ENCODE results near the gene TUBAL3. TPM values are rescaled to one million over a fixed set of nuclear protein-coding genes. Genes with fewer than 3 reads are reported as not detected.

The TUBAL3 gene
- polyA plus RNA-seq, 1 donor (not counting 4 experiments of a cell fraction or from before 2014, with no cell fraction given), result 2.6 TPM

GRCh38 chr10:5418584-5418983 lies 14.0 kb upstream of the TUBAL3 start:
- FAIRE-seq (no peak), DNase-seq (ENCODE audit: low read depth, low spot score) (no peak)
- dilution Hi-C loops (cut with MboI; ENCODE audit: extremely low pct_ligation_motif_present, low sequenced_read_pairs), result no loop called here
- Histone ChIP-seq H3K79me2 (ENCODE audit: control insufficient read depth, insufficient read depth, low read length) (peaks cover 95% of the 10 kb centered on the region), H3K27me3 (ENCODE audit: control insufficient read depth, extremely low read depth, insufficient read depth, low read length) (no peaks in the 10 kb centered on the region), H3K9ac (ENCODE audit: control insufficient read depth, extremely low read depth, insufficient read depth, low read length) (no peak overlapping the region), H3K9me3 (ENCODE audit: control insufficient read depth, low read depth, low read length) (no peaks in the 10 kb centered on the region), H2AFZ (ENCODE audit: control insufficient read depth, low read length) (no peak overlapping the region), H3K9me1 (ENCODE audit: control insufficient read depth, extremely low read depth, insufficient read depth, low read length) (no peaks in the 10 kb centered on the region), H4K20me1 (ENCODE audit: control insufficient read depth, extremely low read depth, insufficient read depth, low read length) (no peaks in the 10 kb centered on the region), H3K4me3 (ENCODE audit: control insufficient read depth in 2 of 3, extremely low read depth in 1 of 3, insufficient read depth in 2 of 3, low read depth in 1 of 3, low read length in 3 of 3) (no peak overlapping the region), H3K27ac (ENCODE audit: control insufficient read depth, insufficient read depth, low read length) (no peak overlapping the region), H3K36me3 (ENCODE audit: control insufficient read depth in 2 of 2, extremely low read depth in 1 of 2, insufficient read depth in 2 of 2, low read length in 2 of 2) (no peaks in the 10 kb centered on the region), H3K4me2 (ENCODE audit: control insufficient read depth, extremely low read depth, insufficient read depth, low read depth, low read length) (no peak overlapping the region), H3K4me1 (ENCODE audit: control insufficient read depth, extremely low read depth, insufficient read depth, low read length) (peaks cover 11% of the 10 kb centered on the region)
- TF ChIP-seq CTCF (optimal IDR thresholded peaks at IDR 0.05 in 1 of 3, IDR thresholded peaks at IDR 0.05 in 1 of 3, conservative IDR thresholded peaks at IDR 0.05 in 1 of 3; ENCODE audit: extremely low read depth in 1 of 3, insufficient read depth in 2 of 3, low read length in 3 of 3), result no peak
- TF ChIP-seq EZH2 (IDR thresholded peaks at IDR 0.05; ENCODE audit: low read length), result no peak

GRCh38 chr10:5416981-5417380 lies 12.4 kb upstream of the TUBAL3 start:
- TF ChIP-seq CTCF (optimal IDR thresholded peaks at IDR 0.05 in 1 of 3, IDR thresholded peaks at IDR 0.05 in 1 of 3, conservative IDR thresholded peaks at IDR 0.05 in 1 of 3; ENCODE audit: extremely low read depth in 1 of 3, insufficient read depth in 2 of 3, low read length in 3 of 3), result no peak
- TF ChIP-seq EZH2 (IDR thresholded peaks at IDR 0.05; ENCODE audit: low read length), result no peak
- peaks cover 17% of the 10 kb centered on the region for H3K4me1 ChIP-seq (ENCODE audit: control insufficient read depth, extremely low read depth, insufficient read depth, low read length)
- no peaks in the 10 kb centered on the region for H3K9me3 ChIP-seq (ENCODE audit: control insufficient read depth, low read depth, low read length)
- FAIRE-seq (no peak), DNase-seq (ENCODE audit: low read depth, low spot score) (no peak)
- no peak overlapping the region for H3K4me2 ChIP-seq (ENCODE audit: control insufficient read depth, extremely low read depth, insufficient read depth, low read depth, low read length)
- H3K27ac ChIP-seq (ENCODE audit: control insufficient read depth, insufficient read depth, low read length), result no peak overlapping the region
- no peaks in the 10 kb centered on the region for H3K9me1 ChIP-seq (ENCODE audit: control insufficient read depth, extremely low read depth, insufficient read depth, low read length)
- no peak overlapping the region for H3K9ac ChIP-seq (ENCODE audit: control insufficient read depth, extremely low read depth, insufficient read depth, low read length)
- no peaks in the 10 kb centered on the region for H3K27me3 ChIP-seq (ENCODE audit: control insufficient read depth, extremely low read depth, insufficient read depth, low read length)
- H3K36me3 ChIP-seq (ENCODE audit: control insufficient read depth in 2 of 2, extremely low read depth in 1 of 2, insufficient read depth in 2 of 2, low read length in 2 of 2), result no peaks in the 10 kb centered on the region
- H4K20me1 ChIP-seq (ENCODE audit: control insufficient read depth, extremely low read depth, insufficient read depth, low read length), result no peaks in the 10 kb centered on the region
- H2AFZ ChIP-seq (ENCODE audit: control insufficient read depth, low read length), result no peak overlapping the region
- H3K79me2 ChIP-seq (ENCODE audit: control insufficient read depth, insufficient read depth, low read length), result peaks cover 90% of the 10 kb centered on the region
- dilution Hi-C loops (cut with MboI; ENCODE audit: extremely low pct_ligation_motif_present, low sequenced_read_pairs), result no loop called here
- H3K4me3 ChIP-seq (ENCODE audit: control insufficient read depth in 2 of 3, extremely low read depth in 1 of 3, insufficient read depth in 2 of 3, low read depth in 1 of 3, low read length in 3 of 3), result no peak overlapping the region
